ENCODE measurements around the gene RNF149.
"Not testable (repeated sequence)": the region's sequence is repeated elsewhere in the genome, so short reads cannot be mapped to it uniquely, and the experiment has no call there.

The RNF149 gene

GRCh38 chr2:101328474-101329007 is 20.0 kb upstream of the RNF149 start:
- DNase-seq: no peak
- no peaks in the 10 kb centered on the region for H3K36me3 Mint-ChIP-seq (ENCODE audit: low read depth)
- H3K4me1 Mint-ChIP-seq: peaks cover 19% of the 10 kb centered on the region
- TF ChIP-seq, protein P1, sequence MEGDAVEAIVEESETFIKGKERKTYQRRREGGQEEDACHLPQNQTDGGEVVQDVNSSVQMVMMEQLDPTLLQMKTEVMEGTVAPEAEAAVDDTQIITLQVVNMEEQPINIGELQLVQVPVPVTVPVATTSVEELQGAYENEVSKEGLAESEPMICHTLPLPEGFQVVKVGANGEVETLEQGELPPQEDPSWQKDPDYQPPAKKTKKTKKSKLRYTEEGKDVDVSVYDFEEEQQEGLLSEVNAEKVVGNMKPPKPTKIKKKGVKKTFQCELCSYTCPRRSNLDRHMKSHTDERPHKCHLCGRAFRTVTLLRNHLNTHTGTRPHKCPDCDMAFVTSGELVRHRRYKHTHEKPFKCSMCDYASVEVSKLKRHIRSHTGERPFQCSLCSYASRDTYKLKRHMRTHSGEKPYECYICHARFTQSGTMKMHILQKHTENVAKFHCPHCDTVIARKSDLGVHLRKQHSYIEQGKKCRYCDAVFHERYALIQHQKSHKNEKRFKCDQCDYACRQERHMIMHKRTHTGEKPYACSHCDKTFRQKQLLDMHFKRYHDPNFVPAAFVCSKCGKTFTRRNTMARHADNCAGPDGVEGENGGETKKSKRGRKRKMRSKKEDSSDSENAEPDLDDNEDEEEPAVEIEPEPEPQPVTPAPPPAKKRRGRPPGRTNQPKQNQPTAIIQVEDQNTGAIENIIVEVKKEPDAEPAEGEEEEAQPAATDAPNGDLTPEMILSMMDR (IDR thresholded peaks at IDR 0.05): no peak
- H3K27ac Mint-ChIP-seq: no peak overlapping the region
- H3K27me3 Mint-ChIP-seq (ENCODE audit: low read depth, poor library complexity): no peaks in the 10 kb centered on the region
- peaks cover 5% of the 10 kb centered on the region for H3K9me3 Mint-ChIP-seq
- H3K4me3 Mint-ChIP-seq: no peak overlapping the region

- peaks cover 14% of the 10 kb centered on the region for H3K4me1 Mint-ChIP-seq
- DNase-seq: no peak
- H3K27me3 Mint-ChIP-seq (ENCODE audit: low read depth, poor library complexity): no peaks in the 10 kb centered on the region
- no peak overlapping the region for H3K27ac Mint-ChIP-seq
- H3K4me3 Mint-ChIP-seq: no peak overlapping the region
- TF ChIP-seq, protein P1 (IDR thresholded peaks at IDR 0.05): no peak
- H3K36me3 Mint-ChIP-seq (ENCODE audit: low read depth): no peaks in the 10 kb centered on the region
- H3K9me3 Mint-ChIP-seq: peaks cover 5% of the 10 kb centered on the region
Observed at GRCh38 chr2:101327863-101328394, 19.4 kb upstream of the RNF149 start.

- TF ChIP-seq, protein P1 (IDR thresholded peaks at IDR 0.05): no peak
- H3K4me3 Mint-ChIP-seq: no peak overlapping the region
- H3K36me3 Mint-ChIP-seq (ENCODE audit: low read depth): no peaks in the 10 kb centered on the region
- no peaks in the 10 kb centered on the region for H3K27me3 Mint-ChIP-seq (ENCODE audit: low read depth, poor library complexity)
- H3K27ac Mint-ChIP-seq: no peak overlapping the region
- peaks cover 7% of the 10 kb centered on the region for H3K9me3 Mint-ChIP-seq
- H3K4me1 Mint-ChIP-seq: peaks cover 7% of the 10 kb centered on the region
- no peak for DNase-seq
Observed at GRCh38 chr2:101325425-101325824, 16.9 kb upstream of the RNF149 start.

- H3K27me3 Mint-ChIP-seq (ENCODE audit: low read depth, poor library complexity): peaks cover 11% of the 10 kb centered on the region
- H3K27ac Mint-ChIP-seq; H3K36me3 Mint-ChIP-seq (ENCODE audit: low read depth); H3K4me1 Mint-ChIP-seq; H3K4me3 Mint-ChIP-seq; DNase-seq: not testable (repeated sequence)
- peaks cover 37% of the 10 kb centered on the region for H3K9me3 Mint-ChIP-seq
Observed at GRCh38 chr2:101316568-101316967, 8.1 kb upstream of the RNF149 start.

- no peak overlapping the region for H3K27ac Mint-ChIP-seq
- H3K27me3 Mint-ChIP-seq (ENCODE audit: low read depth, poor library complexity): peaks cover 8% of the 10 kb centered on the region
- peaks cover 6% of the 10 kb centered on the region for H3K9me3 Mint-ChIP-seq
- H3K4me3 Mint-ChIP-seq: no peak overlapping the region
- TF ChIP-seq, protein P1 (IDR thresholded peaks at IDR 0.05): no peak
- peaks cover 26% of the 10 kb centered on the region for H3K4me1 Mint-ChIP-seq
- H3K36me3 Mint-ChIP-seq (ENCODE audit: low read depth): peaks cover 1% of the 10 kb centered on the region
- no peak for DNase-seq
Observed at GRCh38 chr2:101311696-101312017, 3.2 kb upstream of the RNF149 start.

DNA sequence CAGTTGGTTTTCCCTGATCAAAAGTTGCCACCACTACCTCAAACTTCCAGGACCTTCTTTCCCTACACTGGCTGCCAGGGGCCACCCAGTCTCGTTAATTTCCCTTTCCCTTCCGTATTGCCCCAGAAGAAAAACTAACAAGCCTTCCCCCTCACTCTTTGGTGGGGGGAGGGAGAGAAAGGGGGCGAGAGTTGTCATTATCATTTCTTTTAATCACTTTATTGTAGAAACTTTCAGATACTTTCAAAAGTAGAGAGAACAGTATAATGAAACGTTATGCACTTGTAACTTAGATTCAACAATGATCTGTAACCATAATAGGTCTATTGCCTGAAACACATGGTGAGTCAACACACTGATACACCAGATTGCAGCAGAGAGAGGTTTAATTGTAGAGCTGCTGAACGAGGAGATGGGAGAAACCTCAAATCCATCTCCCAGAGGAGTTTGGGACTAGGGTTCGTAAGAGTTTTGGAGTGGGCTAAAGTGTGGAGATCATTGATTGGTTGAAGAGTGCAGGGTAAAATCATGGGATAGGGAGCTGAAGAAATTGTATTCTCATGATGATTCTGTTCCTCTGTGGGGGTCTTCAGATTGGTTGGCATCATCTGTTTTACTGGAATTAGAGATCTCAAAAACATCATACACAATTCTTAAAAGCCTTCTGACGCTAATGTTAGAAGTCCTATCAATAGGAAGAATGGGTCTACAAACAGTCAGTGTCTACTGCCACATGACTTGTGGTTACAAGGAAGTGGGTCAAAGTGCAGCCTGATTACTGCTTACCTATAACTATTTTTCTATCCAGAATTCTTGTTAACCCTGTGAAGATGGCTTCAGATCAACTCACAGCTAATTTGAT is 2.6 kb upstream of the RNF149 start:
- no peak for DNase-seq
- Mint-ChIP-seq H3K27ac (no peak overlapping the region), H3K4me3 (no peak overlapping the region), H3K27me3 (ENCODE audit: low read depth, poor library complexity) (peaks cover 5% of the 10 kb centered on the region), H3K4me1 (peaks cover 32% of the 10 kb centered on the region), H3K9me3 (peaks cover 3% of the 10 kb centered on the region), H3K36me3 (ENCODE audit: low read depth) (peaks cover 6% of the 10 kb centered on the region)
- TF ChIP-seq, protein P1 (IDR thresholded peaks at IDR 0.05): no peak
